SK-N-SH (cell line): Measurements from ENCODE around the gene AIMP1.

Experiments
- FOXM1 ChIP-seq: IDR thresholded peaks from 2 replicates; pipeline ENCODE4 v1.4.0; 2012; ENCODE audit warnings: low read depth, mild to moderate bottlenecking
- POLR2AphosphoS5 ChIP-seq: IDR thresholded peaks from 2 replicates; pipeline ENCODE4 v1.6.1; 2012; ENCODE audit warnings: low read depth, low read length
- YY1 ChIP-seq: IDR thresholded peaks from 2 replicates; pipeline ENCODE4 v1.4.0; 2012; ENCODE audit warnings: low read depth, mild to moderate bottlenecking
- TF ChIP-seq, protein P1 (sequence below): fragments of 200-600 bp; sonication (generic); IDR thresholded peaks from 2 replicates; pipeline ENCODE4 v1.6.1; 2017; ENCODE audit warnings: antibody characterized with exemption, mild to moderate bottlenecking, moderate library complexity

DNA sequence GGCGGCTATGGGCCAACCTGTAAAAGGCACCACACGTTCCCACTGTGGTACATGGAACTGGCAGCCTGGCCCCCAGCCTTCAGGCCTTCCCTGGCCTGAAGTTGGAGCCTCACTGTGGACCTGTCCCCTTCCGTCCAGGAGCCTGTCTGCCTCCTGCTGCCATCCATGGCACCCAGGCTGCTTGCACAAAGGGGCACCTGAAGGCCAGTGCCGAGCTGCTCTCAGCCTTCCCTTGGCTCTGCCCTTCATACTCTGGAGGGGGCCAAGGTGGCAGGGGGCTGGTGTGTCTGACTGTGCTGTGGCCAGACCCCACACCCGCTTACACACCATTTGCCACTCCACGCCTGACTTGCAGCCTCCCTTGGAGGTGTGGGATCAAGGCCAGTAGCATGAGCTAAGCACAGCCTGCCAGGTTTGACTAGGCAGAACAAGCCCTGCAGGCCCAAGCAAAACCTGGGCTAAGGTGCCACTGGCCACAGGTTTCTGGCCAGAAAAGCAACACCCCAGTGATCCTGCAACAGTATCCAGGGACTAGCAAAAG is 69.6 kb downstream of the AIMP1 start:
- no peak for TF ChIP-seq YY1
- TF ChIP-seq FOXM1 = no peak
- TF ChIP-seq, protein P1, sequence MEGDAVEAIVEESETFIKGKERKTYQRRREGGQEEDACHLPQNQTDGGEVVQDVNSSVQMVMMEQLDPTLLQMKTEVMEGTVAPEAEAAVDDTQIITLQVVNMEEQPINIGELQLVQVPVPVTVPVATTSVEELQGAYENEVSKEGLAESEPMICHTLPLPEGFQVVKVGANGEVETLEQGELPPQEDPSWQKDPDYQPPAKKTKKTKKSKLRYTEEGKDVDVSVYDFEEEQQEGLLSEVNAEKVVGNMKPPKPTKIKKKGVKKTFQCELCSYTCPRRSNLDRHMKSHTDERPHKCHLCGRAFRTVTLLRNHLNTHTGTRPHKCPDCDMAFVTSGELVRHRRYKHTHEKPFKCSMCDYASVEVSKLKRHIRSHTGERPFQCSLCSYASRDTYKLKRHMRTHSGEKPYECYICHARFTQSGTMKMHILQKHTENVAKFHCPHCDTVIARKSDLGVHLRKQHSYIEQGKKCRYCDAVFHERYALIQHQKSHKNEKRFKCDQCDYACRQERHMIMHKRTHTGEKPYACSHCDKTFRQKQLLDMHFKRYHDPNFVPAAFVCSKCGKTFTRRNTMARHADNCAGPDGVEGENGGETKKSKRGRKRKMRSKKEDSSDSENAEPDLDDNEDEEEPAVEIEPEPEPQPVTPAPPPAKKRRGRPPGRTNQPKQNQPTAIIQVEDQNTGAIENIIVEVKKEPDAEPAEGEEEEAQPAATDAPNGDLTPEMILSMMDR = no peak
- TF ChIP-seq POLR2AphosphoS5 = no peak
